ENCODE measurements around the gene CPNE2.
"Not testable (repeated sequence)": the region's sequence is repeated elsewhere in the genome, so short reads cannot be mapped to it uniquely, and the experiment has no call there.

The CPNE2 gene

GRCh38 chr16:57100445-57100844 is 8.1 kb downstream of the CPNE2 start:
- no peak for DNase-seq

GRCh38 chr16:57102888-57103851 is 10.8 kb downstream of the CPNE2 start:
- no peak for DNase-seq

GRCh38 chr16:57104706-57105105 is 12.3 kb downstream of the CPNE2 start:
- no peak for DNase-seq

GRCh38 chr16:57105184-57105583 is 12.8 kb downstream of the CPNE2 start:
- DNase-seq = no peak

GRCh38 chr16:57106767-57107166 is 14.4 kb downstream of the CPNE2 start:
- DNase-seq = no peak

GRCh38 chr16:57107321-57107922 is 15.0 kb downstream of the CPNE2 start:
- DNase-seq = no peak

GRCh38 chr16:57108432-57108831 is 16.0 kb downstream of the CPNE2 start:
- DNase-seq = no peak

GRCh38 chr16:57109259-57110105 is 17.1 kb downstream of the CPNE2 start:
- not testable (repeated sequence) for DNase-seq

- DNase-seq = no peak
Observed at GRCh38 chr16:57110937-57111336, 18.6 kb downstream of the CPNE2 start.

- DNase-seq = no peak
Observed at GRCh38 chr16:57111420-57111819, 19.0 kb downstream of the CPNE2 start.

GRCh38 chr16:57112403-57113041 is 20.1 kb downstream of the CPNE2 start:
- DNase-seq = no peak

GRCh38 chr16:57113042-57113453 is 20.7 kb downstream of the CPNE2 start:
- no peak for DNase-seq

- DNase-seq = no peak
Observed at GRCh38 chr16:57113664-57114063, 21.3 kb downstream of the CPNE2 start.

- no peak for DNase-seq
Observed at GRCh38 chr16:57115168-57115513, 22.8 kb downstream of the CPNE2 start.

- DNase-seq = no peak
Observed at GRCh38 chr16:57115514-57116182, 23.3 kb downstream of the CPNE2 start.

- DNase-seq = no peak
Observed at GRCh38 chr16:57118461-57119084, 26.2 kb downstream of the CPNE2 start.

GRCh38 chr16:57123216-57123973 is 31.0 kb downstream of the CPNE2 start:
- DNase-seq = no peak

GRCh38 chr16:57123974-57124674 is 31.7 kb downstream of the CPNE2 start:
- DNase-seq = no peak

GRCh38 chr16:57125376-57125775 is 33.0 kb downstream of the CPNE2 start:
- no peak for DNase-seq

GRCh38 chr16:57125969-57126368 is 33.6 kb downstream of the CPNE2 start:
- DNase-seq = no peak
